ENCODE measurements around the gene CLEC18B.
"Not testable (repeated sequence)": the region's sequence is repeated elsewhere in the genome, so short reads cannot be mapped to it uniquely, and the experiment has no call there.

Gene CLEC18B

DNA sequence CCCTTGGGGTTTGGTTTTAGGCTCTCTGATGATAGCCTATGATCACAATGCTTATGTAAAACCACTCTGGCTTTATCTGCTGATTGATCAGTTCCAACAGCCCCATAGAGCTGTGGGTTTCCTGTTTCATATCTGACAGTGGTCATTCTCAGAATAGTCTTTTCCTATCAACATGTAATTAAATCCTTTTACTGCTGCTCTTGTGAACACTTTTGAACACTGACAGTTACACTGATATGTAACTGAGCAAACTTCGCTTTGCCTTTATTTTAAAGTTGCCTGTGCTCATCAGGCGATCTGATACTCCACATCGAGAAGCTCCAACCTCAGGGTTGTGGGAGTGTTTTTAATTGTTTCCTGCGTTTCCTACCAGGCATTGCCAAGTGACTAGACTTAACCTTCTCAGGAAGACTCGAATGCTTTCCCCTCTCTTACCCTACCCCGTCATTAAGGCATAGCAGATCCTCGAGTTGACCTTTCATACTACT lies 17.3 kb upstream of the CLEC18B start:
- Histone ChIP-seq H3K27me3 (ENCODE audit: control insufficient read depth, insufficient read depth, low read length) (no peaks in the 10 kb centered on the region), H3K4me1 (ENCODE audit: control insufficient read depth, insufficient read depth, low read length) (no peaks in the 10 kb centered on the region), H3K9me3 (ENCODE audit: control insufficient read depth, insufficient read depth, low read length) (no peaks in the 10 kb centered on the region), H3K9ac (ENCODE audit: low read depth, low read length) (no peak overlapping the region), H3K36me3 (ENCODE audit: control insufficient read depth, insufficient read depth, low read length) (no peaks in the 10 kb centered on the region), H3K4me3 (ENCODE audit: low read depth, low read length) (no peak overlapping the region)

DNA sequence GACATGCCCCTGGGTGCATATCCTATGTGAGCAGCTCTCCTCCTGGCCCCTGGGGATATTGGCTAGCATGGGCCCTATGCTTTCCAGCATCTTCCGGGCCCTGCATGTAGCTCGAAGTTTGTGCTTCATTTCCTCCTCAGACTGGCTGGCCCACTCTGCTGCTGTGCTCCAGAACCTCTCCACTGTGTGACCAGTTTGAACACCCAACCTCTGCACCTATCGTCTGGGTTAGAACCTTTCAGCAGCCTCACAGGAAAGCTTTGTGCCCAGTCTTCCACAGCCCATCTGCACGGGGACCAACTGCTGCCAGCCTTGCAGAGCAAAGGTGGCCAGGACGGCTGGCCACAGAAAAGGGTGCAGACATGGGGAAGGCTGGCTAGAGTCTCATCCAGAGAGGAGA lies 10.2 kb upstream of the CLEC18B start:
- Histone ChIP-seq H3K4me3 (ENCODE audit: low read depth, low read length) (no peak overlapping the region), H3K9me3 (ENCODE audit: control insufficient read depth, insufficient read depth, low read length) (no peaks in the 10 kb centered on the region), H3K27me3 (ENCODE audit: control insufficient read depth, insufficient read depth, low read length) (no peaks in the 10 kb centered on the region), H3K4me1 (ENCODE audit: control insufficient read depth, insufficient read depth, low read length) (no peaks in the 10 kb centered on the region), H3K36me3 (ENCODE audit: control insufficient read depth, insufficient read depth, low read length) (no peaks in the 10 kb centered on the region), H3K9ac (ENCODE audit: low read depth, low read length) (peak overlapping the region; percentile 47)

DNA sequence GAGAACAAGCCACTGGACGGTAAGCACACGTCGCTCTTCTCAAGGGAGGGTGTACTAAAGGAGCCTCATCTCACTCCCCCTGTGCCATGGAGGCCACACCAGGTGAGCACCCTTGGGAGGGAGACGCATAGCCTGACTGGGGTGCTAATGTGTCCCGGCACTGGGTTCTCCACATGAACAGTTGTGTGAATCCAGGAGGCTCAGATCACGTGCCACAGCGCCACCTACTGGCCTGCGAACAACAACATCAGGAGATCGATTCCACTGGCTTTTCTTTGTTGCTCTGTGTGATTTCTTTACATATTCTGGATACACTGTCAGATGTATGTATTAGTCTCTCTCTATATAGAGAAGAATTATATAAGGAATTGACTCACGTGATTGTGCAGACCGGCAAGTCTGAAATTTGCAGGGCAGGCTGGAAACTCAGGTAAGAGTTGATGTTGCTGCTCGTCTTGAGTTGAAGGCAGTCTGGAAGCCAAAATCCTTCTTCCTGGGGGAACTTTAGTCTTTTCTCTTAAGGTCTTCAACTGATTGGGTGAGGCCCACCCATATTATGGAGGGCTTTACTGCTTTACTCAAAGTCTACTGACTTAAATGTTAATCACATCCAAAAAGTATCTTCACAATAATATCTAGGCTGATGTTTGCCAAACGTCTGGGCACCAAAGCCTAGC lies 8.9 kb upstream of the CLEC18B start:
- not testable (repeated sequence) for H3K4me1 ChIP-seq (ENCODE audit: control insufficient read depth, insufficient read depth, low read length); H3K4me3 ChIP-seq (ENCODE audit: low read depth, low read length); H3K9ac ChIP-seq (ENCODE audit: low read depth, low read length); H3K27me3 ChIP-seq (ENCODE audit: control insufficient read depth, insufficient read depth, low read length); H3K9me3 ChIP-seq (ENCODE audit: control insufficient read depth, insufficient read depth, low read length); H3K36me3 ChIP-seq (ENCODE audit: control insufficient read depth, insufficient read depth, low read length)

DNA sequence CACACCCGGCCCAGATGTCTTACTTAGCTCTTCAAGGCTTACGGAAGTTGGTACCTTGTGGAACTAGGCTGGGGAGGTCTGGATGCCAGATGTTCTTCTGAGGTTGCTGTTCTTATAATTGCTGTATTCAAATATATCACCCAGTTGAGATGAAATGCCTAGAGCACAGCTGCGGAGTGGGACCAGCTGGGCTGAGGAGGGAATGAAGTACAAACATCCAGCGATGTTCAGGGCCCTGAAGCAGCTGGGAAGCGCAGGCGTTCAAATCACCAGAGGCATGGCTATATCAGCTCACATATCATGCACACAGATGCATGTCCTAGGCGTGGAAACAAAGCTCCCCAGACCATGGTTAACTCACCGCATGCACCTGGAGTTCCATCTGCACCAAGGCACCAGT lies 7.2 kb upstream of the CLEC18B start:
- H3K4me3 ChIP-seq (ENCODE audit: low read depth, low read length); H3K9me3 ChIP-seq (ENCODE audit: control insufficient read depth, insufficient read depth, low read length); H3K27me3 ChIP-seq (ENCODE audit: control insufficient read depth, insufficient read depth, low read length); H3K4me1 ChIP-seq (ENCODE audit: control insufficient read depth, insufficient read depth, low read length); H3K36me3 ChIP-seq (ENCODE audit: control insufficient read depth, insufficient read depth, low read length); H3K9ac ChIP-seq (ENCODE audit: low read depth, low read length): not testable (repeated sequence)

DNA sequence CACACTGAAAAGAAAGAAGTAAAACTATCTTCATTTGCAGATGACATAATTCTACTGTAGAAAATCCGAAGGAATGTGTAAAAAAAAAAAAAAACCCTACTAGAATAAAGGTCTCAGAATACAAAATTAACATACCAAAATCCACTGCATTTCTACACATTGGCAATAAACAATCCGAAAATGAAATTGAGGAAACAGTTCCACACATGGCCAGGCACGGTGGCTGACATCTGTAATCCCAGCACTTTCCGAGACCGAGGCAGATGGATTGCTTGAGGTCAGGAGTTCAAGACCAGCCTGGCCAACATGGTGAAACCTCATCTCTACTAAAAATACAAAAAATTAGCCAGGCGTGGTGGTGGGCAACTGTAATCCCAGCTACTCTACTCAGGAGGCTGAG lies 4.5 kb upstream of the CLEC18B start:
- not testable (repeated sequence) for H3K4me1 ChIP-seq (ENCODE audit: control insufficient read depth, insufficient read depth, low read length); H3K9ac ChIP-seq (ENCODE audit: low read depth, low read length); H3K9me3 ChIP-seq (ENCODE audit: control insufficient read depth, insufficient read depth, low read length); H3K4me3 ChIP-seq (ENCODE audit: low read depth, low read length); H3K36me3 ChIP-seq (ENCODE audit: control insufficient read depth, insufficient read depth, low read length); H3K27me3 ChIP-seq (ENCODE audit: control insufficient read depth, insufficient read depth, low read length)

DNA sequence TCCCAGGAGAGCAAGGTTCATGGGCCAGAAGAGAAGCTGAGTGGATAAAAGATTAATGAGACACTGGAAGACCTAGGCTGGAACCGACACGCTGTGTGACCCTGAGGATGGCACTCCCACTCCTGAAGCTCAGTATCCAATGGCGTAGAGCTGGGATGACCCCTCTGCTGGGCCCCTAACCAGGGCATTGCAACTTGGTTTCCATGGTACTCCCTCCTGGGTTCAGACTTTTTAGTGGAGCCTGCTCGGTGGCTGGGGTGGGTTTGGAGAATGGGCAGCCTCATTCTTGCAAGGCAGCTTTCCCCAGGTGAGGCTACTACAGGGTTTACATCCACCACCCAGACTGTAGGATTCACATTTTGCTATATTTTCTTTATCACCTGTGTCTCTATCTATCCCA lies 2.4 kb upstream of the CLEC18B start:
- not testable (repeated sequence) for H3K4me3 ChIP-seq (ENCODE audit: low read depth, low read length); H3K4me1 ChIP-seq (ENCODE audit: control insufficient read depth, insufficient read depth, low read length); H3K27me3 ChIP-seq (ENCODE audit: control insufficient read depth, insufficient read depth, low read length); H3K9ac ChIP-seq (ENCODE audit: low read depth, low read length); H3K9me3 ChIP-seq (ENCODE audit: control insufficient read depth, insufficient read depth, low read length); H3K36me3 ChIP-seq (ENCODE audit: control insufficient read depth, insufficient read depth, low read length)

DNA sequence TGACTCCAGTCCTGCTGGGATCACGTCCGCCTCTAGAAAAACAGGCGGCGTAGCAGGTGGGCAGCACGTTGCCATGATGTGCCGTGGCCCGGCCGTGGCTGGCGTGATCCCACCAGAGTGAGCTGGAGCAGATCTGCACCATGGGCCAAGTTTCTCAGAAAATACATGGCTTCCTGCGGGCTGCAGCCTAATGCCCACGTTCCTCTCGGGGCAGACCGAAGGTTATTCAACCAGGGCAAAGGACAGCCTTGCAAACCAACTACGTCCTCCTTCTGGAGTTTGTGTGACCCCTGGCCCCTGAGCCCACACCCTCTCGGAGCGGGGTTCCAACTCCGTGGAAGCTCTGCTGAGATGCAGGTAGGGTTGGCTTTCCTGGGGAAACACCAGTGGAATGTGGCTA lies 808 bp upstream of the CLEC18B start:
- H3K9me3 ChIP-seq (ENCODE audit: control insufficient read depth, insufficient read depth, low read length); H3K9ac ChIP-seq (ENCODE audit: low read depth, low read length); H3K4me1 ChIP-seq (ENCODE audit: control insufficient read depth, insufficient read depth, low read length); H3K36me3 ChIP-seq (ENCODE audit: control insufficient read depth, insufficient read depth, low read length); H3K27me3 ChIP-seq (ENCODE audit: control insufficient read depth, insufficient read depth, low read length); H3K4me3 ChIP-seq (ENCODE audit: low read depth, low read length): not testable (repeated sequence)

DNA sequence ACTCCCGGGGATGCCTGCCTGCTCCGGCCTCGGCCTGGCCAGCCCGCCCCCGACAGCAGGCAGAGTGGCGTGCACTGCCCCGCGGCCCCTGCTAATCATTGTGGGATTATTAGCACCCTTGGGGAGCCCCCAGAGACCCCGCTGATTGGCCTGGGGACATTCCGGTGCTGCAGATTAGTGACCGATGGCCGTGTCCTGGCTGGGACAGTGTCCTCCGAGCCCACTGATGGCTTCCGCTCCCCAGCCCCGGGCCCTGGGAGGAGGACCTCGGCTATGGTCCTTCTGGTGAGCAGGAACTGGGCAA lies 156 bp upstream of the CLEC18B start:
- not testable (repeated sequence) for H3K36me3 ChIP-seq (ENCODE audit: control insufficient read depth, insufficient read depth, low read length); H3K27me3 ChIP-seq (ENCODE audit: control insufficient read depth, insufficient read depth, low read length); H3K9me3 ChIP-seq (ENCODE audit: control insufficient read depth, insufficient read depth, low read length); H3K4me1 ChIP-seq (ENCODE audit: control insufficient read depth, insufficient read depth, low read length); H3K9ac ChIP-seq (ENCODE audit: low read depth, low read length); H3K4me3 ChIP-seq (ENCODE audit: low read depth, low read length)

DNA sequence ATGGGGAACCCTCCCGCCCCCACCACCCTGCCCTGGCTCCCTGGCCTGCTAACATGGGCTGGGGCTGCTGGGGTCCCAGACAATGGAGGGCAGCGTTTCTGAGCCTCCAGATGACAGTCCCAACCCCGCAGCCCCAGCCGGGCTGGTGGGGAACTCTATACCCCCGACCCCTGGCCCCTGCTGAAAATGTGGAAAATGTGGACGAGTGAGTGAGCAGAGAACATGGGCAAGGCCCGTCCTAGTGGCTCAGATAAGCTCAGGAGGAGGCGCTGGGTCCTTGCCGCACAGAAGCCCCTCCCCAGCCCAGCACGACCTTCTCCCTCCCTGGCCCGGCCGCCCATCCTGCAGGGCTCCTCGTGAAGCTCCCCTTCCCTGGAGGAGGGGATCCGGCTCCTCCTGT lies 1.5 kb downstream of the CLEC18B start:
- H3K36me3 ChIP-seq (ENCODE audit: control insufficient read depth, insufficient read depth, low read length); H3K9me3 ChIP-seq (ENCODE audit: control insufficient read depth, insufficient read depth, low read length); H3K4me3 ChIP-seq (ENCODE audit: low read depth, low read length); H3K27me3 ChIP-seq (ENCODE audit: control insufficient read depth, insufficient read depth, low read length); H3K4me1 ChIP-seq (ENCODE audit: control insufficient read depth, insufficient read depth, low read length); H3K9ac ChIP-seq (ENCODE audit: low read depth, low read length): not testable (repeated sequence)

DNA sequence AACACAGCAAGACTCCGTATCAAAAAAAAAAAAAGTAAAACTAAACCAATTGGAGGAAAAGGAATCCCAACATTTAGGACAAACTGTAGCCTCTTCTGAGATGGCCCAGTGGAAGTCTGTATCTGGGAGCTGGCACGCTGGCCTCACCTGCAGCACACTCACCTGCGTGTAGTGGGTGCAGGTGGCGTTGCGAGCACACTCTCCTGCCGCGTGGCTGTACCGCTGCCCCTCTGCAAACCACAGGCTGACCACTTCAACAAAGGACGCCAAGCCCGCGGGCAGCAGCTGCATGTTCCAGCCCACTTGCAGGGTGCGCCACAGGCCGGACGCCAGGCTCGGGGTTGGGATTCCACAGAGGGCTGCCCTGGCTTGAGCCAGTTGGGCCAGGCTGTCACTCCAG lies 3.4 kb downstream of the CLEC18B start:
- not testable (repeated sequence) for H3K9ac ChIP-seq (ENCODE audit: low read depth, low read length); H3K9me3 ChIP-seq (ENCODE audit: control insufficient read depth, insufficient read depth, low read length); H3K36me3 ChIP-seq (ENCODE audit: control insufficient read depth, insufficient read depth, low read length); H3K4me1 ChIP-seq (ENCODE audit: control insufficient read depth, insufficient read depth, low read length); H3K4me3 ChIP-seq (ENCODE audit: low read depth, low read length); H3K27me3 ChIP-seq (ENCODE audit: control insufficient read depth, insufficient read depth, low read length)

DNA sequence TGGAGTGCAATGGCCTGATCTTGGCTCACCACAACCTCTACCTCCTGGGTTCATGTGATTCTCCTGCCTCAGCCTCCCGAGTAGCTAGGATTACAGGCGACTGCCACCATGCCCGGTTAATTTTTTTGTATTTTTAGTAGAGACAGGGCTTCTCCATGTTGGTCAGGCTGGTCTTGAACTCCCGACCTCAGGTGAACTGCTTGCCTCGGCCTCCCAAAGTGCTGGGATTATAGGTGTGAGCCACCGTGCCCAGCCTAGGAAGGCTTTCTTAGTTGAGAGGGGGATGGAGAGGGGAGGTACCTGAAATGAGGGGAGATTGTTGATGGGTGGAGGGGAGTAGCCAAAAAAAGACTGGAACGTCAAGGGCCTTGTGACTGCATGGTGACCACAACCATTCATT lies 7.4 kb downstream of the CLEC18B start:
- H3K4me1 ChIP-seq (ENCODE audit: control insufficient read depth, insufficient read depth, low read length); H3K4me3 ChIP-seq (ENCODE audit: low read depth, low read length); H3K9me3 ChIP-seq (ENCODE audit: control insufficient read depth, insufficient read depth, low read length); H3K9ac ChIP-seq (ENCODE audit: low read depth, low read length); H3K27me3 ChIP-seq (ENCODE audit: control insufficient read depth, insufficient read depth, low read length); H3K36me3 ChIP-seq (ENCODE audit: control insufficient read depth, insufficient read depth, low read length): not testable (repeated sequence)

DNA sequence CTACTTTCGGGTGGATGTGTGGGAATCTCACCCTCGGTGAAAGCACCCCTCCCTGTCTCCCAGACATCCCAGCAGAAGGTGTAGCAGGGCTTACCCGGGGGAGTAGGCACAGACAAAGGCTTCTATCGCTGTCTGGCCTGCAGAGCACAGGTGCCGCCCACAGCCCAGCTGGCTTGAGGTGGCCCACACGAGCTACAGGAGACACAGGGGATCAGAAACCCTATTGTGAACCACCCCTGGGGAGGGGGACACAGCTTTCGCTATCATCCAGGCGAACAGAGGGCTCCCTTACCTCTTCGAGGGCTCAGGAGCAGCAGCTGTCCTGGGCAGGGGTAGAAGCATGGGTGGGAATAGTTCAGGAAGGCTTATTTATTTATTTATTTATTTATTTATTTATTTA lies 7.8 kb downstream of the CLEC18B start:
- H3K36me3 ChIP-seq (ENCODE audit: control insufficient read depth, insufficient read depth, low read length); H3K4me3 ChIP-seq (ENCODE audit: low read depth, low read length); H3K27me3 ChIP-seq (ENCODE audit: control insufficient read depth, insufficient read depth, low read length); H3K4me1 ChIP-seq (ENCODE audit: control insufficient read depth, insufficient read depth, low read length); H3K9ac ChIP-seq (ENCODE audit: low read depth, low read length); H3K9me3 ChIP-seq (ENCODE audit: control insufficient read depth, insufficient read depth, low read length): not testable (repeated sequence)
